ENCODE measurements around the gene SYVN1. TPM values are rescaled to one million over a fixed set of nuclear protein-coding genes. Genes with fewer than 3 reads are reported as not detected.

The SYVN1 gene
- total and polyA plus RNA-seq, 10 of the 15 experiments (the other 5 are each of a cell fraction or from before 2014, with no cell fraction given), result 0.79 to 63.6 (median 20.1) TPM

DNA sequence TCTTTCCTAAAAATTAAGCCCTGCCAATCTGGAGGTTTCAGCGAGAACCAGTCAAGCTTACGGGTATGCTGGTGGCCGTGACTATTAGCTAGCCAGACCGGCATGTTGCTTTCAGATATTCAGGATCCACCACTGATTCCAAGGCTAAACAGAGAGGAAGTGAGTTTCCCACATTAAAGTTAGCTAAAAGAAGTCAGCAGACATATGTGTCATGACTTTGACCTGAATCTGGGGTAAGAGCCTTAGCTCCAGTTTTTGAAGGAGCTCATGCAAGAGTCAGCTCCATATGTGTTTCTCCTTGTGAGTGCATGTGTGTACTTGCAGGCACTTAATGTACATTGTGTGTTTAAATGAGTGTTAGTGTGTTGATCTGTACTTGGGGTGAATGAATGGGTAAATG lies 48.9 kb downstream of the SYVN1 start:
- ATAC-seq, result no peak
- RAD21 ChIA-PET (ENCODE audit: unreplicated experiment), result interaction anchor here (1.0 to 1.2 kb wide), 2 partner anchors 8 to 10 kb away, joined by 3 read pairs; no protein-coding TSS in a partner anchor
- CTCF ChIA-PET, result interaction anchor here (0.8 to 1.5 kb wide), 6 partner anchors 14 to 244 kb away, joined by 3 to 5 read pairs (median 3); partner anchors contain the start of genes FAU, MRPL49 and TM7SF2

More for the DNA sequence above, 48.9 kb downstream of the SYVN1 start:
- no peaks in the 10 kb centered on the region for H3K27me3 ChIP-seq (replicated peaks in 1 of 2; ENCODE audit: control insufficient read depth in 2 of 2, insufficient read depth in 2 of 2, low read length in 1 of 2)
- H3K36me3 ChIP-seq (ENCODE audit: control insufficient read depth in 2 of 2, insufficient read depth in 2 of 2, low read length in 1 of 2), result peaks cover 5 to 15% of the 10 kb centered on the region in 2 experiments
- FAIRE-seq (no peak), DNase-seq (ENCODE audit: low read depth, low spot score) (no peak)
- H3K4me1 ChIP-seq (ENCODE audit: control insufficient read depth, insufficient read depth, low read length), result peaks cover 13% of the 10 kb centered on the region
- H3K4me2 ChIP-seq (ENCODE audit: control insufficient read depth, insufficient read depth), result peak overlapping the region; percentile 68
- no TSS peak for BruUV-seq (replicated peaks)
- intact Hi-C loops (cut with micrococcal nuclease; ENCODE audit: unreplicated experiment) (loop anchor here (2.0 kb wide), 1 partner anchor 73 kb away; no protein-coding TSS in a partner anchor), in situ Hi-C loops (cut with MboI) (no loop called here)
- peaks cover 42% of the 10 kb centered on the region for H3K79me2 ChIP-seq (ENCODE audit: control insufficient read depth, insufficient read depth, low read length)
- SMC1A ChIA-PET (ENCODE audit: uncharacterized antibody, unreplicated experiment), result interaction anchor here (0.8 kb wide), 2 partner anchors 9 to 32 kb away, joined by 3 read pairs; partner anchors contain the start of gene ZNHIT2
- H3K9me3 ChIP-seq (replicated peaks; ENCODE audit: control insufficient read depth, insufficient read depth, low read length), result no peaks in the 10 kb centered on the region
- H3K27ac ChIP-seq (ENCODE audit: control insufficient read depth, insufficient read depth), result no peak overlapping the region
- no peak for TF ChIP-seq SREBF2 (IDR thresholded peaks at IDR 0.05; ENCODE audit: low read length)
- TF ChIP-seq DPF2 (IDR thresholded peaks at IDR 0.05), result no peak
- TF ChIP-seq, protein P1, sequence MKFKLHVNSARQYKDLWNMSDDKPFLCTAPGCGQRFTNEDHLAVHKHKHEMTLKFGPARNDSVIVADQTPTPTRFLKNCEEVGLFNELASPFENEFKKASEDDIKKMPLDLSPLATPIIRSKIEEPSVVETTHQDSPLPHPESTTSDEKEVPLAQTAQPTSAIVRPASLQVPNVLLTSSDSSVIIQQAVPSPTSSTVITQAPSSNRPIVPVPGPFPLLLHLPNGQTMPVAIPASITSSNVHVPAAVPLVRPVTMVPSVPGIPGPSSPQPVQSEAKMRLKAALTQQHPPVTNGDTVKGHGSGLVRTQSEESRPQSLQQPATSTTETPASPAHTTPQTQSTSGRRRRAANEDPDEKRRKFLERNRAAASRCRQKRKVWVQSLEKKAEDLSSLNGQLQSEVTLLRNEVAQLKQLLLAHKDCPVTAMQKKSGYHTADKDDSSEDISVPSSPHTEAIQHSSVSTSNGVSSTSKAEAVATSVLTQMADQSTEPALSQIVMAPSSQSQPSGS (IDR thresholded peaks at IDR 0.05; ENCODE audit: low read length), result no peak
- TF ChIP-seq BACH1 (IDR thresholded peaks at IDR 0.05; ENCODE audit: borderline replicate concordance), result no peak
- TF ChIP-seq, protein P2, sequence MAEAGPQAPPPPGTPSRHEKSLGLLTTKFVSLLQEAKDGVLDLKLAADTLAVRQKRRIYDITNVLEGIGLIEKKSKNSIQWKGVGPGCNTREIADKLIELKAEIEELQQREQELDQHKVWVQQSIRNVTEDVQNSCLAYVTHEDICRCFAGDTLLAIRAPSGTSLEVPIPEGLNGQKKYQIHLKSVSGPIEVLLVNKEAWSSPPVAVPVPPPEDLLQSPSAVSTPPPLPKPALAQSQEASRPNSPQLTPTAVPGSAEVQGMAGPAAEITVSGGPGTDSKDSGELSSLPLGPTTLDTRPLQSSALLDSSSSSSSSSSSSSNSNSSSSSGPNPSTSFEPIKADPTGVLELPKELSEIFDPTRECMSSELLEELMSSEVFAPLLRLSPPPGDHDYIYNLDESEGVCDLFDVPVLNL (IDR thresholded peaks at IDR 0.05; ENCODE audit: low read depth, low read length), result no peak
- TF ChIP-seq, protein P3, sequence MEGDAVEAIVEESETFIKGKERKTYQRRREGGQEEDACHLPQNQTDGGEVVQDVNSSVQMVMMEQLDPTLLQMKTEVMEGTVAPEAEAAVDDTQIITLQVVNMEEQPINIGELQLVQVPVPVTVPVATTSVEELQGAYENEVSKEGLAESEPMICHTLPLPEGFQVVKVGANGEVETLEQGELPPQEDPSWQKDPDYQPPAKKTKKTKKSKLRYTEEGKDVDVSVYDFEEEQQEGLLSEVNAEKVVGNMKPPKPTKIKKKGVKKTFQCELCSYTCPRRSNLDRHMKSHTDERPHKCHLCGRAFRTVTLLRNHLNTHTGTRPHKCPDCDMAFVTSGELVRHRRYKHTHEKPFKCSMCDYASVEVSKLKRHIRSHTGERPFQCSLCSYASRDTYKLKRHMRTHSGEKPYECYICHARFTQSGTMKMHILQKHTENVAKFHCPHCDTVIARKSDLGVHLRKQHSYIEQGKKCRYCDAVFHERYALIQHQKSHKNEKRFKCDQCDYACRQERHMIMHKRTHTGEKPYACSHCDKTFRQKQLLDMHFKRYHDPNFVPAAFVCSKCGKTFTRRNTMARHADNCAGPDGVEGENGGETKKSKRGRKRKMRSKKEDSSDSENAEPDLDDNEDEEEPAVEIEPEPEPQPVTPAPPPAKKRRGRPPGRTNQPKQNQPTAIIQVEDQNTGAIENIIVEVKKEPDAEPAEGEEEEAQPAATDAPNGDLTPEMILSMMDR (IDR thresholded peaks at IDR 0.05 in 2 of 3, conservative IDR thresholded peaks at IDR 0.05 in 1 of 3; ENCODE audit: control insufficient read depth in 2 of 3, extremely low read depth in 1 of 3, insufficient read depth in 1 of 3, low read depth in 3 of 3, low read length in 3 of 3), result no peak
- TF ChIP-seq, protein P4, sequence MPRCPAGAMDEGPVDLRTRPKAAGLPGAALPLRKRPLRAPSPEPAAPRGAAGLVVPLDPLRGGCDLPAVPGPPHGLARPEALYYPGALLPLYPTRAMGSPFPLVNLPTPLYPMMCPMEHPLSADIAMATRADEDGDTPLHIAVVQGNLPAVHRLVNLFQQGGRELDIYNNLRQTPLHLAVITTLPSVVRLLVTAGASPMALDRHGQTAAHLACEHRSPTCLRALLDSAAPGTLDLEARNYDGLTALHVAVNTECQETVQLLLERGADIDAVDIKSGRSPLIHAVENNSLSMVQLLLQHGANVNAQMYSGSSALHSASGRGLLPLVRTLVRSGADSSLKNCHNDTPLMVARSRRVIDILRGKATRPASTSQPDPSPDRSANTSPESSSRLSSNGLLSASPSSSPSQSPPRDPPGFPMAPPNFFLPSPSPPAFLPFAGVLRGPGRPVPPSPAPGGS (IDR thresholded peaks at IDR 0.05; ENCODE audit: borderline replicate concordance, insufficient read depth, low read depth, low read length, poor library complexity, severe bottlenecking), result no peak
- peak overlapping the region; percentile 87; the same call in 1 of the 2 replicates for H3K9ac ChIP-seq (ENCODE audit: control insufficient read depth, insufficient read depth, low read length)
- H2AFZ ChIP-seq (ENCODE audit: control insufficient read depth, low read depth, low read length), result no peak overlapping the region
- POLR2A ChIA-PET, result no interaction called here
- no peaks in the 10 kb centered on the region for H4K20me1 ChIP-seq (ENCODE audit: control insufficient read depth, insufficient read depth)
- H3K4me3 ChIP-seq, result peak overlapping the region; percentile 86; the same call in 1 of the 2 replicates
- WGBS (ENCODE audit: insufficient coverage, insufficient replicate concordance, low lambda C conversion rate, missing lambda C conversion rate), result 82% methylated on average over 4 of the region's 4 CpGs
